HG03575 (cell line): ENCODE measurements around the gene OR13D1.
"Not testable (repeated sequence)": the region's sequence is repeated elsewhere in the genome, so short reads cannot be mapped to it uniquely, and the experiment has no call there.

Source experiments
- ATAC-seq: cut with Tn5 transposase; IDR thresholded peaks from one replicate; pipeline ENCODE4 v1.9.1; 2021; ENCODE audit not compliant: unreplicated experiment, insufficient number of reproducible peaks, low FRiP score; ENCODE audit errors: extremely low read depth

OR13D1 gene, protein sequence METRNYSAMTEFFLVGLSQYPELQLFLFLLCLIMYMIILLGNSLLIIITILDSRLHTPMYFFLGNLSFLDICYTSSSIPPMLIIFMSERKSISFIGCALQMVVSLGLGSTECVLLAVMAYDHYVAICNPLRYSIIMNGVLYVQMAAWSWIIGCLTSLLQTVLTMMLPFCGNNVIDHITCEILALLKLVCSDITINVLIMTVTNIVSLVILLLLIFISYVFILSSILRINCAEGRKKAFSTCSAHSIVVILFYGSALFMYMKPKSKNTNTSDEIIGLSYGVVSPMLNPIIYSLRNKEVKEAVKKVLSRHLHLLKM

DNA sequence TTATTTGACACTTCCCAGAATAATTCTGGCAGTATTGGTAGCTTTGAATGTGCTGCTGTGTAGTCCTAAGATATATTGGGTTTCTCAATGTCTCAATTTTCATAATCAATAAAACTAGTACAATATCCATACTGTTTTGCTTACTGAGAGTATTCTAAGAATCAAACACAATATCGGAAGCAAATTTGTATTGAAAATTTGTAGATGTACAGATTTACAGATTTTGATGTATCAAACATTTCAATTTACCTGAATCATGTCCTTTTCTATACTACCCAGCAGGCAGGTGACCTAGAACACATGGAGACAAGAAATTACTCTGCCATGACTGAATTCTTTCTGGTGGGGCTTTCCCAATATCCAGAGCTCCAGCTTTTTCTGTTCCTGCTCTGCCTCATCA lies at the start of gene OR13D1:
Gene OR13D1 (plus strand): TSS at position 301 of the 400 bp plus-strand sequence. CDS start 0 bp downstream, at position 301.
- no peak for ATAC-seq

DNA sequence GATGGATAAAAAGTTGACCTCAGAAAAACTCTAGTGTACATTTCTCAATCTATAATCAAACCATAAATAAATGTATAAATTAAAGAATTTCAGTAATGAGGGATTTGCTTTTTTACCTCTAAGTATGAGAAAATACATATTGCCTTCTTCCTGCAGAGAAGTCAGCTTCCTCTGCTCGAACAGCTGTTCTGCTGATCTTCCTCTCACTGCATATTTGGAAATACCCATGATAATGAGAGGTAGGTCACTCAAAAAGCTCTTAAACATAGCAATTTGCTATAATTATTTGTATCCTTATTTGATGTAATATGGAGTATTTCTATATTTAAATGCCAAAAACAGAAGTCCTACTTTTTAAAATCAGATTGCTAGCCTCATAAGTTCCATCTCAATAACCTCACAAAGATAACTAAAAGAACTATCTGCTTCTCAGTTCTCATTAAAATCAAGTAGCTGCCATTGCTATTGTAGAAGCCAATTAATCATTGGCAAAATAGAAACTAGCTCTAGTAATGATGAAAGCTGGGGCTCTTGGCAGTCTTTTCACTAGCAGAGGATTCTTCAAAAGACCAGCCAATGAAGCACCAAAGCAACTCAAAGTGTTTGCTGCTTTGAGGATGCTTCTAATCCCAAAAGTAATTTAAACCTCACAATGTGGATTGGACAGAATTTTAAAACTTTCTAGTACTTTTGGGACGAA lies 35.7 kb upstream of the OR13D1 start:
- ATAC-seq, result no peak

DNA sequence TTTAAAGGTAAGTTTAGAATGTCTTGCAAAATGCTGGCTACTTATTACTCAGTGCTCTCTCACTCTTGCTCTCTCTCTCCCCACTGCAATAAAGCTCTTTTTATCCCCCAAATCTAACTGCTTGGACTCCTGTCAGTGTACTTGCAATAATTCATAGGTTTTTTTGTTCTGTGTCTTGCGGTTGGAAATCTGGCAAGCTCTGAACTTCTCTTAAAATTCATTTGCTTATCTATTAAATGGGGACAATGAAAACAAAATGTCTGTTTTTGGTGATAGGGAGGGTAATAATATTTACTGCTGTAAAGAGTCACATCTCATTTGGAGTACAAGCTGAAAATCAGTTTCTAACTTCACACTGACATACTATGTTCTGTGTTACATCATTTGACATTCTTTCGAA lies 18.7 kb upstream of the OR13D1 start:
- ATAC-seq, result no peak

DNA sequence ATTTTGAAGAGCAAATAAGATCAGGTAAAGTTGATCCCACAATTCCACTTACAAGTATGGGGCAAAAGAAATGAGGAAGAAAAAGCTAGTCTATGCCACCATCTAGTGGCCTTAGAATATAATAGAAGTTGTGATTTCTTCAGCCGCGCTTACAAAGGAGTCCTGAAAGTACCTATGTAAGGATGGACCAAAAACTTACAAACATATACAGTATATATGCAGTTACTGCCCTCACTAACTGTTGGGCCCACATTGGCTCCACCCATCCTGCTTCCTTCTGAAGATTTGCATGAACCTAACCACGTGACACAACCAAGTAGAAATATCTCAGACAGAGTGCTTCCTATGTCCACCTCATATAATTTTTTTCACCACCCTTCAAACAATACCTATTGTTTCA lies 11.7 kb upstream of the OR13D1 start:
- peak; percentile 64 for ATAC-seq

DNA sequence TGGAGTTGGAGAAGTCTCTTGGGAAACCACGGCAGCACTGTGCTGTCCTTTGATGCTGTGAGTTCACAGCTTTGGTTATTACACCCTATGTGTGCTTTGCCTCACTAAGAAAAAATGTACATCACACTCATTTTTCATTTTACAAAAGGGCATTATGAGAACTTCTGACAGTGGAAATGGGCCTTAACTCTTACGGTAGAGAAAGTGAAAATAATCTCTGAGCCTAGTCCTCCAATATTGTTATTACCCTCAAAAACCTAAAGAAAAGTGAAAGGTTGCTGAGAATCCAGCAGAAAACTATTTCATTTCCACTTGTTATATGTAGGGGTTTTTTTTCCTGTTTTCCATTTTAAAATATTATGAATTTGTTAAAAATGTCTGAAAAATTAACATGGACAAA lies 8.2 kb upstream of the OR13D1 start:
- ATAC-seq, result no peak

DNA sequence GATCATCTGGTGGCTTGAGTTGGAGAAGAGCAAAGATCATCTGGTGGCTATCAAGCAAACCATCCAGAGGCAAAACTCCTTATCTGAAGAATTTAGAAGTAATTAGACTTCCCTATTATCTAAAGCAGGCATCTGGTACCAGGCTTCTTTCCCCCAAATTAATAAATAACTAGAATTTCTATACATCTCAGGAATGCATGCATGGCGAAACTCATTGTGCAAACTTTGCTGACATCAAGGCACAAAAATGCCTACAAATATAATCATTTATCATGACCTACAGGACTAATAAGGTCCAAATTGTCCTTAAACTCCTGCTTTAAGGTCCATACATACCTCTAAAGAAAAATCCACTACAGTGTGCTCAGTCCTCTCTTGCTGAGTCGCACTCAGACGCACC lies 6.0 kb downstream of the OR13D1 start:
- no peak for ATAC-seq

DNA sequence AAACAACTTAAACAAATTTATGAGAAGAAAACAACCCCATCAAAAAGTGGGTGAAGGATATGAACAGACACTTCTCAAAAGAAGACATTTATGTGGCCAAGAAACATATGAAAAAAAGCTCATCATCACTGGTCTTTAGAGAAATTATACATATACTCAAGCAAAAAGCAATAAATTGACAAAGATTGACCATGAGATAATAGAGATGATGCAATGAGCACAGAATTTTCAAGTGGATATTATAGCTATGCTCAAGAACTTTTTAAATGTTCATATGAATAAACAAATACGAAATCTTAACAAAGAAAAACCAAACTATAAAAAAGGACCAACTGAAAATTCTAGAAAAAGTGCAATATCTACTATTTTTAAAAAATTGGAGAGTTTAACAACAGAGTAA lies 14.4 kb downstream of the OR13D1 start:
- ATAC-seq, result not testable (repeated sequence)

DNA sequence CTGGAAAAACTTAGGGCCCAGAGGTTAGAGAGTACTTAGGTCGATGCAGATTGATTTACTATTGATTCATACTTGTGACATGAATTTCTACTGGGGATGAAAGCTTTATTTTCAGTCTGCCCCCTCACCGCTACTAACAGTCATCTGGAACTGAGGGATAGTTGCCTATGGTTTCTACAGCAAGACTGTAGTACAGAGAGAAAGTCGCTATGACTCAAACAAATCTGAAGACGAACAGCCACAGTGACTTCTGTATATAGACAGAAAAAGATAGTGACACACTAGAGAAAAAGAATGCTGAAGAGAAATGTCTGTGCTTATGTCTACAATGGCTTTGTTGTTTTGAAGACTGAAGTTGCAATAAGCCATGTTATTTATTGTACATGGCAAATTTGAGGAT lies 17.3 kb downstream of the OR13D1 start:
- no peak for ATAC-seq

DNA sequence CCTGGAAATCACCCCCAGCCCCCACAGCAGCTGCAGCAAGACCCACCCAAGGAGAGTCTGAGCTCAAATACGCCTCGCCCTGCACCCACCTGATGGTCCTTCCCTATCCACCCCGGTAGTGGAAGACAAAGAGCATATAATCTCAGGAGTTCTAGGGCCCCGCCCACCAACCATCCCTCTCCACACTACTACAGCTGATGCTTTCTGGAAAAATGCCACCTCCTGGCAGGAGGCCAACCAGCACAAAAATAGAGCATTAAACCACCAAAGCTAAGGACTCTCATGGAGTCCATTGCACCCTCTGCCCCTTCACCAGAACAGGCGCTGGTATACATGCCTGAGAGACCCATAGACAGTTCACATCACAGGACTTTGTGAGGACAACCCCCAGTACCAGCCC lies 30.7 kb downstream of the OR13D1 start:
- no peak for ATAC-seq

DNA sequence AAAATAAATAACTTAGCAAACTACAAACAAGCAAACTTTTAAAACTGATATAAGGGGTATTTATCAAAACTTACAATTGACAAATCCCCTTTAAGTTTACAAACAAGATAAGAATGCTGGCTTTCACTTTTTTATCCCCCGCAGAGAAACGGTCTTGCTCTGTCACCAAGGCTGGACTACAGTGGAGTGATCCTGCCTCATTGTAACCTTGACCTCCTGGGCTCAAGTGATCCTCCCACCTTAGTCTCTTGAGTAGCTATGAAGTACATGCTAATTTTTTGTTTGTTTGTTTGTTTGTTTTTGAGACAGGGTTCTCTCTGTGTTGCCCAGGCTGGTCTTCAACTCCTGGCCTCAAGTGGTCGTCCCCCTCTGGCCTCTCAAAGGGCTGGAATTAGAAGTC lies 44.1 kb downstream of the OR13D1 start:
- ATAC-seq, result no peak

DNA sequence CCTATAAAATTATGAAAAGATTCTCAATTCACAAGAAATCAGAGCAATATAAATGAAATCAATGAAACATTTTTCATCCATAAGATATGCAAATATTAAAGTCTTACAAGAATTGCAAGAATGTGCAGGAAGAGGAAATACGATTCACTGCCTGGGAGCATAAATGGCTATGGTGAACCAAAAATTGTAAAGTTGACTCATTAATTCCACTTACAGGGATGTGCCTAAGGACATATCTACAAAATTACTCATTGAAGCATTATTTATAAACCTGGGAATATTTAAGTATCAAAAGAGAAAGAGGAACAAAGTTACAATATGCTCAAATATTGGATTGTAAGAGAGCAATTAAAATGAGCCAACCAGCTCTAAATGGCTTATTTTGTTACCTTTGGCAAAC lies 46.3 kb downstream of the OR13D1 start:
- no peak for ATAC-seq

DNA sequence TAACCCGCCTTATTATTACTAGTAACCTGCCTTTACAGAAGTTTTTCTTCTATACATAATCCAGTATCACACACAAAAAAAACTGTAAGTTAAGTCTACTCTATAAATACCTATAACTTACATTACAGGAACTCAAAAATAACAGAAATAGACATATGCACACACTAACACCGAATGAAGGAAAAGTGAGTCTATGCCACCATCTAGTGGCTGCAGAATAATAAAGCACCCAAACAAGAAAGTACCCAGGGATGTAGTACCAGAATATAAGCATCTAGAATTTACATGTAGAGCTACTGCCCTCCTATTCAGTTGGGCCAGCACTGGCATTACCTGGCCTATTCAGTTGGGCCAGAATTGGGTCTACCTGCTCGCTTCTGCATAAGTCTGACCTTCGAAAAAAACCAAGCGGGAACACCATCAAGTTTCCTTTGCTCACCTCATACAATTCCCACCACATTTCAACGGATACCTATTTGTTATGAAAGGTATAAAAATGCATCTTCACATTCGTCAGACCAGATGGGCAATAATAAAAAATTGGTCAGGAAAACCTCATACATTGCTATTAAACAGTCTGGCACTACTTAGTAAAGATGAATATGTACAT lies 49.2 kb downstream of the OR13D1 start:
- peak; percentile 76 for ATAC-seq
